ENCODE measurements around the gene VEGFA.

Gene VEGFA

GRCh38 chr6:43739642-43740091, 30.3 kb upstream of the VEGFA start:
- DNase-seq = no peak

- no peak for DNase-seq
Observed at GRCh38 chr6:43740321-43740960, 29.6 kb upstream of the VEGFA start.

GRCh38 chr6:43740961-43741764, 28.8 kb upstream of the VEGFA start:
- DNase-seq = no peak

GRCh38 chr6:43741829-43742228, 28.2 kb upstream of the VEGFA start:
- DNase-seq = no peak

- DNase-seq = no peak
Observed at GRCh38 chr6:43742285-43742684, 27.7 kb upstream of the VEGFA start.

- no peak for DNase-seq
Observed at GRCh38 chr6:43742931-43743632, 26.9 kb upstream of the VEGFA start.

GRCh38 chr6:43743682-43744381, 26.2 kb upstream of the VEGFA start:
- no peak for DNase-seq

- no peak for DNase-seq
Observed at GRCh38 chr6:43744491-43744890, 25.5 kb upstream of the VEGFA start.

GRCh38 chr6:43744931-43745727, 24.9 kb upstream of the VEGFA start:
- DNase-seq = no peak

- DNase-seq = no peak
Observed at GRCh38 chr6:43746071-43746470, 23.9 kb upstream of the VEGFA start.

GRCh38 chr6:43746613-43747102, 23.4 kb upstream of the VEGFA start:
- DNase-seq = no peak

GRCh38 chr6:43747784-43748183, 22.2 kb upstream of the VEGFA start:
- DNase-seq = no peak

- DNase-seq = no peak
Observed at GRCh38 chr6:43748765-43749164, 21.2 kb upstream of the VEGFA start.

GRCh38 chr6:43749461-43749860, 20.6 kb upstream of the VEGFA start:
- no peak for DNase-seq

- DNase-seq = no peak
Observed at GRCh38 chr6:43750622-43751021, 19.4 kb upstream of the VEGFA start.

- no peak for DNase-seq
Observed at GRCh38 chr6:43753570-43754183, 16.3 kb upstream of the VEGFA start.

GRCh38 chr6:43757966-43758616, 11.9 kb upstream of the VEGFA start:
- DNase-seq = no peak

GRCh38 chr6:43758617-43759050, 11.4 kb upstream of the VEGFA start:
- DNase-seq = no peak

- DNase-seq = no peak
Observed at GRCh38 chr6:43759136-43759906, 10.7 kb upstream of the VEGFA start.

- DNase-seq = no peak
Observed at GRCh38 chr6:43759907-43760206, 10.2 kb upstream of the VEGFA start.
